ENCODE results near the gene KCNJ5. TPM values are rescaled to one million over a fixed set of nuclear protein-coding genes. Genes with fewer than 3 reads are reported as not detected.

Gene KCNJ5
- total RNA-seq, 4 donors from 2014 or later = 0.30 to 1.2 (median 0.76) TPM

GRCh38 chr11:128908391-128909246 is 17.5 kb downstream of the KCNJ5 start:
- WGBS, 2 donors = 49 to 57% methylated on average over 12 of the region's 12 CpGs
- Histone ChIP-seq H3K9me3 (no peaks in the 10 kb centered on the region), H3K4me1 (peaks cover 0 to 27% (median 13%) of the 10 kb centered on the region in 4 donors), H3K27ac (peak overlapping the region in 1 of 4 donors; percentile 23), H3K27me3 (peaks cover 0 to 33% of the 10 kb centered on the region in 2 donors), H3K36me3 (no peaks in the 10 kb centered on the region), H3K4me3 (no peak overlapping the region)
- DNase-seq (ENCODE audit: low spot score in 2 of 2) = peak in 1 of 2 donors; percentile 54
- no peak for TF ChIP-seq CTCF (IDR thresholded peaks at IDR 0.05)
- peak in 1 of 2 donors; percentile 46 for TF ChIP-seq EP300 (IDR thresholded peaks at IDR 0.05)
- no peak for TF ChIP-seq POLR2A (IDR thresholded peaks at IDR 0.05)

- 82 to 86% methylated on average over 8 of the region's 8 CpGs for WGBS, 2 donors
- DNase-seq (ENCODE audit: low spot score in 2 of 2) = no peak
- peaks cover 0 to 19% (median 10%) of the 10 kb centered on the region in 4 donors for H3K4me1 ChIP-seq
These were observed 18.4 kb downstream of the KCNJ5 start for GRCh38 chr11:128909438-128910125.

GRCh38 chr11:128910576-128910975 is 19.4 kb downstream of the KCNJ5 start:
- no peaks in the 10 kb centered on the region for H3K36me3 ChIP-seq
- peaks cover 0 to 9% (median 3%) of the 10 kb centered on the region in 4 donors for H3K4me1 ChIP-seq
- no peak for DNase-seq (ENCODE audit: low spot score in 2 of 2)
- TF ChIP-seq CTCF (IDR thresholded peaks at IDR 0.05) = no peak
- TF ChIP-seq EP300 (IDR thresholded peaks at IDR 0.05) = no peak
- TF ChIP-seq POLR2A (IDR thresholded peaks at IDR 0.05) = no peak
- no peak overlapping the region for H3K27ac ChIP-seq
- H3K27me3 ChIP-seq = peaks cover 0 to 21% of the 10 kb centered on the region in 2 donors
- WGBS, 2 donors = 59 to 64% methylated on average over 3 of the region's 3 CpGs
- no peak overlapping the region for H3K4me3 ChIP-seq
- no peaks in the 10 kb centered on the region for H3K9me3 ChIP-seq

More at GRCh38 chr11:128909438-128910125, 18.4 kb downstream of the KCNJ5 start:
- Histone ChIP-seq H3K27me3 (peaks cover 0 to 29% of the 10 kb centered on the region in 2 donors), H3K36me3 (no peaks in the 10 kb centered on the region), H3K27ac (no peak overlapping the region), H3K9me3 (no peaks in the 10 kb centered on the region), H3K4me3 (no peak overlapping the region)
- TF ChIP-seq CTCF (IDR thresholded peaks at IDR 0.05) (no peak), POLR2A (IDR thresholded peaks at IDR 0.05) (no peak), EP300 (IDR thresholded peaks at IDR 0.05) (no peak)

- H3K4me3 ChIP-seq = no peak overlapping the region
- WGBS, 2 donors = 97 to 98% methylated on average over 17 of the region's 17 CpGs
- H3K27ac ChIP-seq = no peak overlapping the region
- no peak for DNase-seq (ENCODE audit: low spot score in 2 of 2)
- peaks cover 0 to 3% (median 1%) of the 10 kb centered on the region in 4 donors for H3K4me1 ChIP-seq
- no peaks in the 10 kb centered on the region for H3K36me3 ChIP-seq
- H3K27me3 ChIP-seq = peaks cover 0 to 14% of the 10 kb centered on the region in 2 donors
- H3K9me3 ChIP-seq = no peaks in the 10 kb centered on the region
- TF ChIP-seq EP300 (IDR thresholded peaks at IDR 0.05) (no peak), CTCF (IDR thresholded peaks at IDR 0.05) (no peak), POLR2A (IDR thresholded peaks at IDR 0.05) (no peak)
These were observed 20.1 kb downstream of the KCNJ5 start for GRCh38 chr11:128911239-128911638.

GRCh38 chr11:128911701-128912100 is 20.5 kb downstream of the KCNJ5 start:
- Histone ChIP-seq H3K4me1 (peaks cover 0 to under 1% (median 0%) of the 10 kb centered on the region in 4 donors), H3K27ac (no peak overlapping the region), H3K27me3 (peaks cover 0 to 9% of the 10 kb centered on the region in 2 donors), H3K36me3 (no peaks in the 10 kb centered on the region), H3K4me3 (no peak overlapping the region), H3K9me3 (no peaks in the 10 kb centered on the region)
- TF ChIP-seq EP300 (IDR thresholded peaks at IDR 0.05) (no peak), POLR2A (IDR thresholded peaks at IDR 0.05) (no peak), CTCF (IDR thresholded peaks at IDR 0.05) (no peak)
- no peak for DNase-seq (ENCODE audit: low spot score in 2 of 2)
- WGBS, 2 donors = 92 to 97% methylated on average over 17 to 18 of the region's 18 CpGs

Measured in tibial nerve (tissue), 4 donors.